HG03565 (cell line): ENCODE results near the gene PDZD2.

Experiments used
- ATAC-seq: cut with Tn5 transposase; IDR thresholded peaks from one replicate; pipeline ENCODE4 v1.9.1; 2021; ENCODE audit warnings: mild to moderate bottlenecking, moderate library complexity; ENCODE audit not compliant: unreplicated experiment

The PDZD2 gene

DNA sequence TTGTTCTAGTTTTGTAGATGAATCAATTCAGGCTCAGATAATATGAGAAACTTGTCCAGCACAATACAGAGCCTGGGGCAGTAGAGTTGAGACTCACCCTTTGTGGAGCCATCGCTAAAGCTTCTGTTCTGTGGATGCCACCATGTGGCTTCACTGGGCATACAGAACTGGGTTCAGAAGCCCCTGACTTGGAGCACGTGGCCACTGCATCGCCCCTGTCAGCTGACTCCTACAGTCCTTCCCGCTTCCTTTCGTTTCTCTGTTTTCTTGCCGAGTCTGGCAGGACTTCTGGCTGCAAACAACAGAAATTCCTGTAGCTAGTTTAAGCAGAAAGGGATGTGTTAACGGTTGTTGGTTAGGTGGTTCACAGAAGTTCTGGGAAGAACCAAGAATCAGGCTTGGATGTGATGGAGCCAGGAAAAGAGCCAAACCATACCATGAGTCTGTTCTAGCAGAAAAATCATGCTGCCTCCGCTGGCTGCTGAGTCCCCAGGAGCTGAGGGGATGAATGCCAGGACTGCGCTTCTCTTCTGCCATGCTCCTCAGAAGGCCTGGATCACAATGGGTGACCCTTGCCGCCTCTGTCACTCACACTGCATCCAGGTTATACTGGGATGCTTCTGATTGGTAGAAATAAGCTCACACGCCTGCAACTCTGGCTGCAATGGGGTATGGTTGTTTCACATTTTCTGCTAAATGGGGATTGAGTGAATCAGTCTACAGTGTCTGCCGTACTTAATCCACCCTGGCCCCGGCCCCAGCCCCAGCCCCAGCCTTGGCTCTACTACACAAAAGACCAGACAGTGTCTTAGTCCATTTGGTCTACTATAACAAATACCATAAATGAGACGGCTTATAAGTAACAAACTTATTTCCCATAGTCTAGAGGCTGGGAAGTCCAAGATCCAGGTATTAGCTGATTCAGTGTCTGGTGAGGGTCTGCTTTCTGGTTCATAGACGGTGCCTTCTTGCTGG, 272.6 kb downstream of the PDZD2 start:
- no peak for ATAC-seq

DNA sequence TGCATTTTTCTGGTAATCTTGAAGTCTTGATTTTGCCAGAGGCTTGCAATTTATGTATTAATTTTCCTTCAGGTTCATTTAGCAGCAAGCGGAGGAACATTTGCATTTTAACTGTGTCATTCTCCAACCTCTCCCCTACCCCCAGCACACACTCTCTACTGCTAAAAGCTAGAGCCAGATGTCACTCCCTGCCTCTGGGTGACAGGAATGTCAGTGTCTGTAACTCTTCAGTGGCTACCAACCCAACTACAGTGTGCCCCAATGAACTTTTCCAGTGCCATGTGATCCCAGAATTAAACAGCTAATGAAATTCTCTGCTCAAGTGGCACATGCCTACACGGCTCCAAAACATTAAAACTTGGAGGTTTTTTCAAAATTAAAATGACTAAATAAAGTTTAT, 274.9 kb downstream of the PDZD2 start:
- no peak for ATAC-seq

DNA sequence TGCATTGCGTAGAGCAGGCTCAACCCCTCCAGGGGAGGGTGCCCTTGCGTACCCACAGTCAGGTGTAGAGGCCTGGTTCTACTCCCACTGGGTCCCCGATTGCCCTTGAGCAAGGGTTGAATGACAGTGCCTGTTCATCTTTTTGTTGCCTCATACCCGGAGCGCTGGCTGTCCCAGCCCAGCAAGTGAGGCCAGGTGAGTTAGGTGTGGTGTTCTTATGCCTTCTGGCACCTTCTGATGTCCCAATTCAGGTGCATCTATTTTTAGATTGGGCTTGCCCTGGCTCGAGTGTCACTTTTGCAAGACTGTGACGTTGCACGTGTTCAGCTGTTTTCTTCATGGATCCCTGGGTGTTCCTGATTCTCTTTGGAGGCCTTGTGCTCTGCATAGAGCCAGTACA, 277.4 kb downstream of the PDZD2 start:
- no peak for ATAC-seq

DNA sequence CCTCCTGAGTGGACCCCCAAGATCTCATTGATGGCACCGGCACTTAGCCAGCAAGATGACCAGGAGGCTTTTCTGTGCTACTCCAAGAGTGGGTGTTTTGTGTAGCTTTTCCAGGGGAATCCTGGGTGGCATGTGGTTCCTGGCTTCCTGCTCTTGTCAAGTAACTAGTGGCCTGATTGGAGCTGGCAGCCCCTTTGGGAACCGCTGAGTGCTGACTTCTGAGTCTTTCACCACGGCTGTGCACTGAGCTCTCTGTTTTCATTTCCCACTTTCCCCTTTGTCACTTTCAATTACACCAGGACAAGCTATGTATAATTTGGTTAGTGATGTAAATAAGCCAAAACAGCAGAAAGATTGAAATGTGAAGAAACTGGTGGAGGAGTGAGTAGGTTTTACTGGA, 279.8 kb downstream of the PDZD2 start:
- ATAC-seq: no peak

DNA sequence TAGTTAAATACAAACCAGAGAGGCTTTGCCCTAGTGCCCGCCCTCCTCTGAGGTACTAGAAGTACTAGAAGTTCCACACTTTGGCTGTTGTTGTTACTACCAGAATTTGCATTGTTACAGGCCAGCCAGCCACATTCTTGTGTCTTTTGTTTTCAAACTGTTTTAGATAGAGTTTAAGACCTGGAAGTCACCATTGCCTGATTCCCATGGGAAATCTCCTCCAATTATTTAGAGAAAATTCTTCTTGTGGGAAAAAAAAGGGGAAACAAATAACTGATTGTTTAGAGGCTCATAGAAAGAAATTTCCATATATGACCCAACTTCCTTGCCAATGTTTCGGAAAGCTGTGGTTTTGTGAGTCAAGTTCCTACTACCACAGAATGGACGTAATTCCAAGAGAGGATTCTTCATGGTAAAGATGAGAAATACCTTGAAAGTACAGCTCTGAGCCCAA, 282.9 kb downstream of the PDZD2 start:
- ATAC-seq: no peak

DNA sequence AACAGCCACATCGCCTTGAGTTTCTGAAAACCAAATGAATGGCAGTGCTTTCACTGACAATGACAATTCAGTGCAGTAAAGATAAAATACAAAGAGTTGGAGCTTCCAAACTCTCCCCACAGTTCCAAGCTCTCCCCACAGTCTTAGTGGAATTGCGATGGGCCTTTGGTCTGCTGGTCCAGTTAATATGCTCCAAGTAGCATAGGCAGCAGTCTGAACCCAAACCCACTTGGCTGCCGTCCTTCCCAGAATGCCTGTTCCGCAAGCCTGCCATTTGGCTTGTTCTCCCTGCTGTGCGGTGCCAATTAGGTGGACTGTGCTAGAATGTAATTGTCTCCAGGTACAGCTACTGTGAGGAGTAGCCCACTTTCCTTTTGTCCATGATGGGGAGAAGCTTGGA, 285.1 kb downstream of the PDZD2 start:
- no peak for ATAC-seq

DNA sequence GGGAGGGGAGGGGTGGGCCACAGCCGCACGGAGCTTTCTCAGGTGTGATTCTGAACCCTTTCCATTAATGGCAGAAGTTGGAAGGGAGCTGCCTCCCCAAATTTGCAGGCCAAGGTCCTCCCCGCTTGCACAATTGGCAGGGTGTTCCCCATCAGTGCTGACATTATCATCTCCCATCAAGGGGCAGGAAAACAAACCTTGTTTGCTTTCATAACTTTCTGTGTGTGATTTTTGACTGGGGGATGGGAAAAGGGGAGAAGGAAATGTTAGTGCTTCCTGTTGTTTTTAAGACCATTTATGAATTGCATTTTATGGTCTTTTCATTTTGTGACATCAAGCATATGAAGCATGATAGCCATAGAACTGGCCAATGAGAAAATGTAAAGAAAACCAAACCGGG, 292.9 kb downstream of the PDZD2 start:
- no peak for ATAC-seq

DNA sequence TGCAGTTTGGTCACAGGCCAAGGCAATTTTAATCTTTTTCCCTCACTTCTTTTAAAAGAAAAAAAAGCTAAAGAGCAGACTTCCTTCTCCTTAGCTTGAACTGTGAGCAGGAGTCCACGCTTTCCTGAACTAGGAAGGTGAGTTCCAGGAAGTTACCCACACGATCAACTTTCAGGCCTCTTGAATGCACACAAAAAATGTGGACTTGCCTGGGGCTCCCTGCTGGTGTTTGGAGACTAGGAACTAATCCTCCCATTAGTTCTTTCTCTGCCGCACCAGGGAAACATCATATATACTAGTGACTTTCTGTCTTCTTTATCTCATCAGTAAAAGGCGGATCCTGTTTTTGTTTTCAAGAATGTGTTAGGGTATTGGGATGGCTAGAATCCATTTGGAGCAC, 295.2 kb downstream of the PDZD2 start:
- no peak for ATAC-seq

DNA sequence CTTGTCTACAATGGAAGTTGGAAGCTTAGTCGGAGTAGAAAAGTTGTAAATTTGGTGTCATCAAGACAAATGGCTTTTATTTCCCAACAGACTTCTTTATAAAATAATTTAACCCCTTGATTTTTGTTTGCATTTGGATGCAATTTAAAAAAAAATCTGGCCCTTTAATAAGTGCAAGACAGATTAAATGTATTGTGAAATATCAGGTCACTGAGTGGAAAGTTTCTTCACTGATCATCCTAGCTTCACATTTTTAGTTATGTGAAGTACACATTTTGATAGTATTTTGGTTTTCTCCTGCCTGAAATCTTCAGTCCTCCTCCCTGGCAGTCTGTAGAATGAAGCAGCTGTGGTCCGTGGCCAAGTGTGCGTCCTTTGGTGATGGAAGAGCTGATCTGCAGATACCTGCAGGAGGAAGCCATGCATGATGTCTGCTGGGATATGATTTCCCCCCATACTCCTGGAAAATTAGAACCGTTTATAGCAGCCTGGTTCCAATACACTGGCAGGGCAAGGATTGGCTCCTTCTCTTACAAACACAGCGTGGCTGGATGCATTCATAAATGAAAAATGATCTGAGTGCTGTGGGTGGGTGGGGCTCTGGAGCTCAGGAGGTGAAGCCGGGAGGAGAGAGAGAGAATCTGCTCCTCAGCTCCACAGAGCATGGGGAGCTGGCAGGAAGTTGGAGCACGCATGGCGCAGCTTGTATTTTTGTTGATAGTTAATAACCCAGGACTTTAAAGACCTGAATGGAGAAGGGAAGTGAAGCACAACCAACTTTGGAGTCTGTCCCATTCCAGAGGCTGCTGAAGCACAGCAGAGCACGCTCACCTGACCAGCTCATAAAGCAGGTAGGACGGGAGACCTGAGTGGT, 296.8 kb downstream of the PDZD2 start:
- no peak for ATAC-seq

DNA sequence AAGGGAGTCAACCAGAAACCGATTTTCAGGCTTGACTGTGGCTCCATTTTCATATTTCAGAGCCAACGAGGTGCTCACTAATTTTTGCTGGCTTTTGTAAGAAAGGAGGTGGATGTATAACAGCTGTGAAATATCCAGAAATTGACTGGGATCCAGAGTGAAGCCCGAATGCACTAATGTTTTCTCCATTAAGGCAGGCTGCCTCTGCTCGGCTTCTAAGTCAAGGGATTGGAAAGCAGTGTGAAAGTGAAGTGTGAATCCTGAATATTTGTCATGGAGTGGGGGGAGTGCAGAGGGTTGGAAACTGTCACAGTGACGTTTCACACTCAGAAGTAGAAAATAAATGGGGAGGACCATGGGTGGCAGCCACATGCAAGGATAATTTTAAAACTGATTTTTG, 297.8 kb downstream of the PDZD2 start:
- no peak for ATAC-seq

DNA sequence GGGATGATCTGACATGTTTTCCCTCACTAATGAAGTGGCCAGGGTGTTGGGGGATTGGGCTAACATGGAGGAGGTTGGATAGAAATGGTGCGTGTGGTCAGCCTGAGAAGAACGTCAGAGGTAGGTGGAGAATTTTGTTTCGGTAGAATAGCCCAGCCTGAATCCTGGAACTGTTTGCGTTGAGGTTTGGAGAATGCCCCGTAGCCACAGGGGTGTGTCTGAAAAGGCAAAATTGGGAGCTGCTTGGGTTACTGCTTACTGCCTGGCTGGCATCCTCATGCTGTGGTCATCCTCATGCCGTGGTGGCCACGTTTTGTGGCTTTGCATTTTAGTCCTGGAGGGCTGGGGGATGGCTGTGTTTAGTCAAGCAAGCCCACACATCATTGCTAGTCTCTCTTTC, 298.3 kb downstream of the PDZD2 start:
- no peak for ATAC-seq

DNA sequence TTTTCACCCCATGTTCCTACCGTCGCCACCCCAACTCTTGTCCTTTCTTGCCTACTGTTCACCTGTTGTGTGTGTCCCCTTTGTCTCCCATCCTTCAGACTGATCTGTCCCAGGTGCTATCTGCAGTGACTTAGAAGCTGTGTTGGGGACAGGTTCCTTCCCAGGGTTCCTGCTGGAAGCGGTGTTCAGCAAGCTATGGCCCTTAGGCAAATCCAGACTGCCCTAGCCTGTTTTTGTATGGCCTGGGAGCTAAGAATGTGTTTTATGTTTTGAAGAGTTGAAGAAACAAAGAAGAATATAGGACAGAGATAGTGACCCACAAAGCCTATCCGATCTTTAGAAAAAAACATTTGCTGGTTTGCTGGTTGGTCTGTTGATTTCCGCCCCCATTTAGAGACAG, 298.8 kb downstream of the PDZD2 start:
- no peak for ATAC-seq

DNA sequence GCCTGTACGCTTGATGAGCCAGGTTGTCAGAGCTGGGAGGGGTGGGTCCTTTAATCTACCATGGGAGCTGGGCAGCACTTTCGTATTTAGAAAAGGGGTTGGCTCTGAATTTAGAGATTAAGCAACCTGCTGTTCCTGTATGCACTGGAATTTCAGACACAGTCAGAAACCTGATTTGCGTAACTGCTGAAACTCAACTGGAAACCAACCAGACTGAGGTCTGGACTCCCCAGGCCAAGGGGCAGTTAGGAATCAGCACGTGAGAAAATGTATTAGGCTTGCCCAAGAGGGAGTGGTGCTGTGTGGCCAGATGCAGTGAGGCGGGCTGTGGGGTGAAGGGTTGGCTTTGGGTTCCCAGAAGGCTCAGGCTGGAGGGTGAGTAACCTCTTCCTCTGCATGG, 300.2 kb downstream of the PDZD2 start:
- no peak for ATAC-seq

DNA sequence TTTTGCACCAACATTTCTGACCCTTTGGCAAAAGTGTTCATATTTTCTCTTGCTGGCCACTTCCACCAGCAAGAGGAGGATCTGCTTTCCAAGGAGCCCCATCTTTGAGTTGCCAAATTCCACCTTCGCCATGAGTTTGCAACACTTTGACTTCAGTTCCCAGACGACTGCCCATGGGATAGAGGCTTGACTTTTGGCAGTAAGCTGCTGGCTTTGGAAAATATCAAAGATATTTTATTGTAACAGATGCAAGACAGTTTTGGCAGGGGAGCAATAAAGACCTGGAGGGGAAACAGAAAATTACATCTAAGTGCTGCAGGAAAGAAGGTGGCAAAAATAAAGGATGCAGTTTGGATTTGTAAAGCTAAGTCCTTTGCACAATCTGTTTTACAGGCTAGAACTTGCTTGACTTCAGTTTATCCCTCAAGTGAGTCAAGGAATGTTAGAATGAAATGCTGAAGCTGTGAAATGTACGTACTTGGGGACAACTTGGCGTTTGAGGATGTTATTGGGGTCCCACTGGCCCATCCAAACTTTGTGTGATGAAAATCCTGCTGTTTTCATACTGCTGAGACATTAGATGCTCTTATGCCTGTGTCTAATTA, 302.3 kb downstream of the PDZD2 start:
- ATAC-seq: no peak

DNA sequence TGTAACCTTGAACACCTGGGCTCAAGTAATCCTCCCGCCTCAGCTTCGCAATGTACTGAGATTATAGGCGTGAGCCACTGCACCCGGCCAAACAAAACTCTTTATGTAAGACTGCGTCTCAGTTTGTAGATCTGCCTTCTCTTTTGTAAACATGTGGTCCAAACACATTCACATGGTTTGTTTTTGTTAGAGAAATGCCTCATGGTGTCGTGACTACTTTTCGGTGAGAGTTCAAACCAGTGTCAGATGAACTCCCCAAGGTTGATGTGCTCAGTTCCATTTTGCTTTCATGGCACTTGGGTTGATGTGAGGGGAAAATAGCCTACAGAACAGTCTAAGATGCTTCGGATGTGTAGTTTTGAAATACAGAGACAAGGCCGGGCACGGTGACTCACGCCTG, 303.6 kb downstream of the PDZD2 start:
- ATAC-seq: no peak

DNA sequence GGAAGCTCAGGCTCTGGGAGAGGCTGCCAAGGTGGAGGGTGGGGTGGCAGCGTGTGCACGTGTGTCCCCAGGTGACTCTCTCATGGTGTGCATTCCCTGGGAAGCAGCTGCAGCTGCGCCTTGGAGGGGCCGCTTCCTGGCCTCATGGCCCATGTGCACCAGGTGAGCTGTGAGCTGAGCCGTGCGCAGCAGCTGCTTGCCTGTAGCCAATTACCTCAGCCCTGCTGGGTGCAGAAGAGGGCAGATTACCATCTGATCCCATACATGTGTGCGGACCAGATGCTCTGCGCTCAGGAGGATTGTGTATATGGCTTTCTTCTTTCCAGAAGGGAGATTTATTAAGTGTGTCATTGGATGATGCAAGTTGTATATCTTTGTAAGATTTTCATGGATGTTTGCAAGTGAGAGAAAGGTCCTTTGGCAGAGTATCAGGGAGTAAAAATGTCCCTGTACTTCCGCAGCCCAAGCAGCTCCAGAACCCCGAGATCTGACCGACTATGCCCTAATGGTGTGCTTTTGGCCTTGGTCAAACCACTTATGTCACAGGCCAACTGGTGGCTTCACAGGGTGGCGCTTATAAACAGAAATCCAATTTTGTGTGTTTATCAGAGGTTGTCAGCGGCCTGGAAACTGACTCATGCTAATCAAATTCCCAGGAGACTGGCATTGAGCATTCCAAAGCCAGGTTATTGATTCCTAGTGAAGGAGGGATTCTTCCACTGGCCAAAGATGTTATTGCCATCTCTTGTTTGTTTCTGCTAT, 305.9 kb downstream of the PDZD2 start:
- ATAC-seq: no peak

DNA sequence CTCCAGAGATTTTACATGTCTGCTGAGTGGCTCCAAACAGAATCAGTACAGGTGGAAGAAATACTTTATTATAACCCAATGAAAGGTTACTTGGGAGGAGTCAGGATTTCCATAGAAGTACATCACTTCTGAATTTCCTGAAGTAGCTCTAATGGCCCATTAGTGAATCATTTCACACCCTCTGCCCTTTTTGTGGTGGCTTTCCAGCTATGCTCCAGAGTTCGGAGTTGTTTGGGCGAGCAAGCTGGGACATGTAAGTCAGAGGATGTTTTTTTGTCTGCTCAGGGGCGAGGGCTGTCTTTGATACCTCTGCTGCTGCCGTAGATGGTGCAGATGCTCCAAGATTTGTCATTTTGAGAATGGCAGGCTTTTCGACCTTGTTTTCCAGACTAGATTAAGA, 309.1 kb downstream of the PDZD2 start:
- ATAC-seq: no peak

DNA sequence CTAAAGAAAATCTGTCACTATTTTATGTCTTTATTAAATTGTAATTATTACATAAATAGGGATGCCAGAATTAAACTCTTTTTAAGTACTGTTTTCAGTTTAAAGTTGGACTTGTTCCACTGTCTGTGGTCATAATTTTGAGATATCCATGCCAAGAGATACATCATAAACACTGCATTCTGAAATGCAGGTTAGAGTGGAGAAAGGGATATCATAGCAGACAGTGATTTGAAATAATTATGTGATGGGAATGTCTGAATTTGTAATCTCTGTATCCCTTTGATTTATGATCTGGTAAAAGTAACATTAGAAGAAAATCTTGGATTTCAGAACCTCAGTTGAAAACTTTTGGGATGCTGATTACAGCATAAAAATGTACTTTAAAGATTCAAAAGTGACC, 313.1 kb downstream of the PDZD2 start:
- no peak for ATAC-seq

DNA sequence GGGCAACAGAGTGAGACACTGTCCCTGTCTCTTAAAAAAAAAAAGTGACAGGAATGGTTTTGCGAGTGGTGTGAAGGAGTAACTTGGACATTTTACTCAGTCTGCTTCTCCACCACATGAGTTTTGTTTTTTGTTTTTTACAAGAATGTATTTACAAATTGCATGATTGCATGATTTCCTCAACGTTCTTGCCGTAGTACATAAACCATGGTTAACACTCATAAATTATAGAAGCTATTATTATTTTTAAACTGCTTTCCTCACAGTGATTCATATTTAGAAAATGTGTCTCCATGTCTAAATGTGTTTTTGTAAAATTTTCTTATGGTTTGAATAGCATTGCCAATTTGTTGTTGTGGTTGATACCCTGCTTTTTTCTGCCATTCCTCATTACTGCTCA, 315.2 kb downstream of the PDZD2 start:
- no peak for ATAC-seq

DNA sequence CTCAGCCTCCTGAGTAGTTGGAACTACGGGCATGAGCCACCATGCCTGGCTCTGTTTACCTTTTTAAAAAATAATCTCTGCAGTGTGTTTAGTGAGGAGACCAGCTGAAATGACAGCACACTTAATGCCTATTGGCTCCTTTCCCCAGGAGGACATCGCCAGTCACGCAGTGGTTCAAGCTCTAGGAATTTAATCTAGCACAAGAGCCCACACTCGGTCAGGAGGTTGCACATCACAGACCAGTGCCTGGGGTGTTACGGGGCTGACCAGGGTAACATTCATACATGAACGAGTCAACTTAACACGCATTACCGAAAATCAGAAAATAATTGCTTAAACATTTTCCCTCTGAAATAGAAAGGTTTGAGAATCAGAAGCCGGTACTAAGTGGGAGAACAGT, 318.2 kb downstream of the PDZD2 start:
- ATAC-seq: no peak

DNA sequence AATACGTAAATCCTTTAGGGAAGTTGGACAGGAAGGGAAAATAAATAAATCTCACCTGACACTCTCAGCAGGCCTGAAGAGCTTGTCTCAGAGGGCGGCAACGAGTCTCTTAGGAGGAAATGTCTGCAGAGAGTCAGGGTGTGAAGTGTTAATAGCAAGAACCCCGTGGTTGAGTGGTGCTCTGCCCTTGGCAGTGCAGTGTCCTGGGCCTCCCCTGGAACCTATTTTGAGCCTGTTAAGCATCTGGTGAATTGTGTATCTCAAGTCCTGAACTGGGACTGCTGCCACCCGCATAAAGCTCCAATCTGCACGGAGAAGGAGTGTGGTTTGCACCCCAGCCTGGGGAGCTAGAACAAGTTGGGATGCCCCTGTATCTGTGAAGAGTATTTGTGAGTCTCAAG, 323.4 kb downstream of the PDZD2 start:
- no peak for ATAC-seq
